ENCODE measurements around the gene CERK.
A peak's percentile ranks its signal among the peaks of the same experiment; 100 is the strongest.

The CERK gene

GRCh38 chr22:46726066-46726985, 11.7 kb downstream of the CERK start:
- TF ChIP-seq FOXP2 (optimal IDR thresholded peaks at IDR 0.05; ENCODE audit: control extremely low read depth, extremely low read length, insufficient read depth), result no peak
- no peak for TF ChIP-seq EZH2 (IDR thresholded peaks at IDR 0.05)
- no peak for TF ChIP-seq POLR2AphosphoS5 (IDR thresholded peaks at IDR 0.05; ENCODE audit: borderline replicate concordance, low read depth, low read length)
- H3K9me3 ChIP-seq (ENCODE audit: low read depth, low read length), result no peaks in the 10 kb centered on the region
- no peak overlapping the region for H3K4me3 ChIP-seq

DNA sequence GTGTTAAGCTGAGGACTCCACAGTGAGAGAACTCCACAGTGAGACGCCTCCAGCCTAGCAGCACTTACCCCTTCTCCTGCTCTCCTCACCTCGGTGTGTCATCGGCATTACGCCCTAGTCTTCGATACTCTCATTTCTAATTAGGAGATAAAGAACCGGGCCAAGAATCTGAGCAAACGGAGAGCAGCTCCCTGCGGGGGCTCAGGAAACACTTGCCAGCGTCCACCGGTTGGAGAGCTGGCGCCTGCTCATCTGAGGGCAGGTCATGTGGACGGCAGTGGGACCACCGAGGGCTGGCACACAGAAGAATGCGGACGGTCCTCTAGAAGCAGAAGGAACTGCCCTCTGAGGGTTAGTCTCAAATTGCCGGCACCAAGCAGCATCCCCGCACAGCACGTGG, 13.0 kb downstream of the CERK start:
- TF ChIP-seq FOXP2 (optimal IDR thresholded peaks at IDR 0.05; ENCODE audit: control extremely low read depth, extremely low read length, insufficient read depth) (no peak), EZH2 (IDR thresholded peaks at IDR 0.05) (no peak), POLR2AphosphoS5 (IDR thresholded peaks at IDR 0.05; ENCODE audit: borderline replicate concordance, low read depth, low read length) (no peak)
- Histone ChIP-seq H3K27ac (no peak overlapping the region), H3K9me3 (ENCODE audit: low read depth, low read length) (no peaks in the 10 kb centered on the region), H3K36me3 (ENCODE audit: insufficient read depth, low read length) (peaks cover 1% of the 10 kb centered on the region; the same call in 1 of the 2 replicates), H3K4me3 (no peak overlapping the region), H3K9ac (ENCODE audit: insufficient read length) (no peak overlapping the region)
- DNase-seq (ENCODE audit: low read depth, low spot score), result no peak

More at GRCh38 chr22:46726066-46726985, 11.7 kb downstream of the CERK start:
- Histone ChIP-seq H3K9ac (ENCODE audit: insufficient read length) (no peak overlapping the region), H3K27ac (no peak overlapping the region), H3K36me3 (ENCODE audit: insufficient read depth, low read length) (no peaks in the 10 kb centered on the region; the same call in 1 of the 2 replicates)
- DNase-seq (ENCODE audit: low read depth, low spot score), result no peak

DNA sequence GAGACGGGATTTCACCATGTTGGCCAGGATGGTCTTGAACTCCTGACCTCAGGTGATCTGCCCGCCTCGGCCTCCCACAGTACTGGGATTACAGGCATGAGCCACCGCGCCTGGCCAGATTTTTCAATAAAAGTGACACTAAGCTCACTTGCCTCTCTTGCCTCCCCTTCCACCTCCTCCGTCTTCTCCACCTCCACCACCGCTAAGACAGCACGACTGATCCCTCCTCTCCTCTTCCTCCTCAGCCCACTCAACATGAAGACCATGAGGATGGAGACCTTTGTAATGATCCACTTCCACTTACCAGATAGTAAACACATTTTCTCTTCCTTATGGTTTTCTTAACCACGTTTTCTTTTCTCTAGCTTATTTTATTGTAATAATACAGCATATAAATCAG, 14.2 kb downstream of the CERK start:
- H3K36me3 ChIP-seq (ENCODE audit: insufficient read depth, low read length), result peaks cover 14% of the 10 kb centered on the region

DNA sequence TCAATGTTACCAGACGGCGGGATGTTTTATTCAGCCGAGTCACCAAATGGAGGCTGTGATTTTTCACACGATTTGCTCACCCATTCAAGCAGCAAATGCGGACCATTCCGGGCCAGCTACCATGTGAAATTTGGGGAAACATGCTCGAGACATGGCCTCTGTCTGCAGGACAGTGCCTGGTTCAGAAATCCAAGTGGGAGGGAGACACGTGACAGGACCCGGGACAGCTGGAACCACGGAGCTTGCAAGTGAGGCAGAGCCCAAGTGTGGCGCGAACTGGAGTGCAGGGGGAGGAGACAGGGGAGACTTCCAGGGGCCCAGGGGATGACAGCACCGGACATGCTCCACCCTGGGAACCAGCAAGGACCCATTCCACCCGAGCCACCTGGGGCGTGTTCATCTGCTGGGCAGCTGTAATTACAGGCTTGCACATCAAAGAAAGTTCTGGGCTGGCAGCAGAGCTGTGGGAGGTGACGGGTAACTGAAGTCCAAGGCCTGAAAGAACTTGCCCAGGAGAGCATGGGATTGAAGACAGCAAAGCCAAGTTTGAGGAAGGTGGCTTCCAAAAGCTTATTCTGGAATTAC, 16.5 kb downstream of the CERK start:
- Histone ChIP-seq H3K4me3 (no peak overlapping the region), H3K9ac (ENCODE audit: insufficient read length) (no peak overlapping the region), H3K36me3 (ENCODE audit: insufficient read depth, low read length) (peaks cover 30% of the 10 kb centered on the region), H3K9me3 (ENCODE audit: low read depth, low read length) (no peaks in the 10 kb centered on the region), H3K27ac (no peak overlapping the region)
- DNase-seq (ENCODE audit: low read depth, low spot score), result no peak
- TF ChIP-seq POLR2AphosphoS5 (IDR thresholded peaks at IDR 0.05; ENCODE audit: borderline replicate concordance, low read depth, low read length), result no peak
- TF ChIP-seq EZH2 (IDR thresholded peaks at IDR 0.05), result no peak
- no peak for TF ChIP-seq FOXP2 (optimal IDR thresholded peaks at IDR 0.05; ENCODE audit: control extremely low read depth, extremely low read length, insufficient read depth)

More for the DNA sequence above, 14.2 kb downstream of the CERK start:
- Histone ChIP-seq H3K4me3 (no peak overlapping the region), H3K9me3 (ENCODE audit: low read depth, low read length) (no peaks in the 10 kb centered on the region), H3K9ac (ENCODE audit: insufficient read length) (no peak overlapping the region), H3K27ac (no peak overlapping the region)
- DNase-seq (ENCODE audit: low read depth, low spot score), result no peak
- TF ChIP-seq FOXP2 (optimal IDR thresholded peaks at IDR 0.05; ENCODE audit: control extremely low read depth, extremely low read length, insufficient read depth) (no peak), POLR2AphosphoS5 (IDR thresholded peaks at IDR 0.05; ENCODE audit: borderline replicate concordance, low read depth, low read length) (no peak), EZH2 (IDR thresholded peaks at IDR 0.05) (no peak)

GRCh38 chr22:46719921-46720320, 18.1 kb downstream of the CERK start:
- Histone ChIP-seq H3K36me3 (ENCODE audit: insufficient read depth, low read length) (peaks cover 35% of the 10 kb centered on the region), H3K27ac (no peak overlapping the region), H3K9ac (ENCODE audit: insufficient read length) (no peak overlapping the region), H3K4me3 (no peak overlapping the region), H3K9me3 (ENCODE audit: low read depth, low read length) (no peaks in the 10 kb centered on the region)
- TF ChIP-seq FOXP2 (optimal IDR thresholded peaks at IDR 0.05; ENCODE audit: control extremely low read depth, extremely low read length, insufficient read depth), result no peak
- TF ChIP-seq EZH2 (IDR thresholded peaks at IDR 0.05), result no peak
- TF ChIP-seq POLR2AphosphoS5 (IDR thresholded peaks at IDR 0.05; ENCODE audit: borderline replicate concordance, low read depth, low read length), result no peak
- DNase-seq (ENCODE audit: low read depth, low spot score), result no peak

- TF ChIP-seq FOXP2 (optimal IDR thresholded peaks at IDR 0.05; ENCODE audit: control extremely low read depth, extremely low read length, insufficient read depth) (no peak), POLR2AphosphoS5 (IDR thresholded peaks at IDR 0.05; ENCODE audit: borderline replicate concordance, low read depth, low read length) (no peak)
- Histone ChIP-seq H3K9me3 (ENCODE audit: low read depth, low read length) (no peaks in the 10 kb centered on the region), H3K9ac (ENCODE audit: insufficient read length) (no peak overlapping the region), H3K4me3 (no peak overlapping the region), H3K36me3 (ENCODE audit: insufficient read depth, low read length) (peaks cover 56% of the 10 kb centered on the region), H3K27ac (no peak overlapping the region)
- no peak for DNase-seq (ENCODE audit: low read depth, low spot score)
These were observed 23.5 kb downstream of the CERK start for GRCh38 chr22:46714550-46714949.

GRCh38 chr22:46712288-46712687, 25.8 kb downstream of the CERK start:
- no peak overlapping the region for H3K9ac ChIP-seq (ENCODE audit: insufficient read length)
- H3K9me3 ChIP-seq (ENCODE audit: low read depth, low read length), result no peaks in the 10 kb centered on the region
- TF ChIP-seq POLR2AphosphoS5 (IDR thresholded peaks at IDR 0.05; ENCODE audit: borderline replicate concordance, low read depth, low read length), result no peak
- TF ChIP-seq EZH2 (IDR thresholded peaks at IDR 0.05), result no peak
- TF ChIP-seq FOXP2 (optimal IDR thresholded peaks at IDR 0.05; ENCODE audit: control extremely low read depth, extremely low read length, insufficient read depth), result no peak
- H3K36me3 ChIP-seq (ENCODE audit: insufficient read depth, low read length), result peaks cover 58% of the 10 kb centered on the region
- no peak overlapping the region; the same call in 1 of the 2 replicates for H3K27ac ChIP-seq
- DNase-seq (ENCODE audit: low read depth, low spot score), result no peak
- no peak overlapping the region for H3K4me3 ChIP-seq

DNA sequence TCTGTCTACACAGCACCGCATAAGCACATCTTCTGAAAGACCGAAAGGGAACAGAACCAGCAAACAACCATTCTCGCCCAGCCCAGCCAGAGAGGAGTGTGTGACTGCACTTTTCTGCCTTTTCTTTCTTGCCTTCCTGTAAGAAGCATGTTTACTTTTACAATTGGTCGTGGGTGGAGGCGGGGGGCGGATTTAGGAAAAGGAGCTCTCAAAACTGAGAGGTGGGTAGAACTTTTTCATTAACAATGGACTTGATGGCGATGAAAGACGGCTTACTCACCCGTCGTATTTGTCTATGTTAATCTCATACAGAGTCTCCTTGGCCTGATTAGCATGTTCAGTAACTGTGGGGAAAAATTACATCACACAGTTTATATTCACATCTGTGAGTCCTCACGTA, 27.2 kb downstream of the CERK start:
- Histone ChIP-seq H3K27ac (peak overlapping the region; percentile 69; the same call in 1 of the 2 replicates), H3K4me3 (no peak overlapping the region), H3K36me3 (ENCODE audit: insufficient read depth, low read length) (peaks cover 60% of the 10 kb centered on the region), H3K9me3 (ENCODE audit: low read depth, low read length) (no peaks in the 10 kb centered on the region), H3K9ac (ENCODE audit: insufficient read length) (no peak overlapping the region)
- no peak for DNase-seq (ENCODE audit: low read depth, low spot score)
- TF ChIP-seq POLR2AphosphoS5 (IDR thresholded peaks at IDR 0.05; ENCODE audit: borderline replicate concordance, low read depth, low read length), result no peak
- TF ChIP-seq EZH2 (IDR thresholded peaks at IDR 0.05), result no peak
- TF ChIP-seq FOXP2 (optimal IDR thresholded peaks at IDR 0.05; ENCODE audit: control extremely low read depth, extremely low read length, insufficient read depth), result no peak

Measured in SK-N-MC (cell line).